Kidney (tissue), 14 donors: Measurements from ENCODE around the gene GINS1. TPM values are rescaled to one million over a fixed set of nuclear protein-coding genes. Genes with fewer than 3 reads are reported as not detected.

ENCODE experiments used
- DNase-seq, 5 donors: peaks; one replicate each; pipeline ENCODE4 v3.0.0-alpha.2; 2013 to 2020
- FAIRE-seq: peaks from 2 replicates; lab custom pipeline; 2012; peaks lifted over from hg19 to GRCh38; lab: Jason Lieb, UNC
- H3K27ac ChIP-seq, 2 donors: one replicate each; pipeline ENCODE4 v1.7.0; 2013; ENCODE audit warnings: low read depth in 2 of 2, low read length in 2 of 2, inconsistent platforms in 1 of 2
- H3K27me3 ChIP-seq: one replicate; pipeline ENCODE4 v1.7.1; 2013; ENCODE audit warnings: low read length, inconsistent platforms; ENCODE audit not compliant: control insufficient read depth, insufficient read depth
- H3K36me3 ChIP-seq, 3 donors: one replicate each; pipeline versions ENCODE4 v1.7.0 to v1.7.1; 2013; ENCODE audit warnings: low read length in 3 of 3, control low read depth in 1 of 3, inconsistent platforms in 1 of 3; ENCODE audit not compliant: insufficient read depth in 3 of 3, control insufficient read depth in 2 of 3
- H3K4me1 ChIP-seq, 3 donors: one replicate each; pipeline versions ENCODE4 v1.7.0 to v1.7.1; 2013; ENCODE audit warnings: low read length in 3 of 3, inconsistent platforms in 1 of 3, low read depth in 1 of 3; ENCODE audit not compliant: control insufficient read depth in 2 of 3, insufficient read depth in 2 of 3
- H3K4me3 ChIP-seq, 3 donors: one replicate each; pipeline versions ENCODE4 v1.7.0 to v1.8.1; 2013; ENCODE audit warnings: low read length in 3 of 3, control low read depth in 1 of 3, inconsistent platforms in 1 of 3
- H3K9ac ChIP-seq, 3 donors: one replicate each; pipeline versions ENCODE4 v1.7.0 to v1.7.1; 2013; ENCODE audit warnings: low read length in 3 of 3, control low read depth in 1 of 3, inconsistent platforms in 1 of 3
- H3K9me3 ChIP-seq, 3 donors: one replicate each; pipeline versions ENCODE4 v1.7.0 to v1.7.1; 2013; ENCODE audit warnings: low read length in 3 of 3, control low read depth in 1 of 3, inconsistent platforms in 1 of 3; ENCODE audit not compliant: control insufficient read depth in 2 of 3, insufficient read depth in 1 of 3
- intact Hi-C: fragments of 100-400 bp; cut with DNase I; formaldehyde crosslinking; loops from one replicate; pipeline ENCODE4 v1.11.1; 2022
- polyA plus RNA-seq: library from polyadenylated mRNA; stranded (reverse); fragments of 350-450 nt; fragmentation: Illumina TruSeq; extraction: RNeasy Lipid Tissue Mini Kit (QIAGEN cat#74804); gene quantifications from one replicate; pipeline ENCODE4 v1.2.3, GENCODE V29; 2014; ENCODE audit warnings: low read depth, low replicate concordance; ENCODE audit not compliant: insufficient read depth
- total RNA-seq: library from RNA; stranded (reverse); fragmentation: NEBNext Ultra II Directional; extraction: Animal tissue kit (Norgen Biotek cat#: 25700); gene quantifications from one replicate; pipeline ENCODE4 v1.2.1, GENCODE V29; 2021
- TF ChIP-seq, protein P1 (sequence below): IDR thresholded peaks from 3 replicates; pipeline ENCODE4 v1.5.1; 2012; ENCODE audit warnings: mild to moderate bottlenecking, moderate library complexity, borderline replicate concordance; ENCODE audit not compliant: insufficient read depth; ENCODE audit errors: extremely low read depth
- donor health status: control.
- donor health status: control.
- donor health status: control.
- donor health status: control.
- donor health status: control.
- donor health status: DM: yes; HTN: yes; CAD: no.
- donor health status: Normal renal cell carcinoma (clear cell type).

GINS1 gene
- total and polyA plus RNA-seq, 2 donors from 2014 or later = 1.1 to 2.4 TPM

DNA sequence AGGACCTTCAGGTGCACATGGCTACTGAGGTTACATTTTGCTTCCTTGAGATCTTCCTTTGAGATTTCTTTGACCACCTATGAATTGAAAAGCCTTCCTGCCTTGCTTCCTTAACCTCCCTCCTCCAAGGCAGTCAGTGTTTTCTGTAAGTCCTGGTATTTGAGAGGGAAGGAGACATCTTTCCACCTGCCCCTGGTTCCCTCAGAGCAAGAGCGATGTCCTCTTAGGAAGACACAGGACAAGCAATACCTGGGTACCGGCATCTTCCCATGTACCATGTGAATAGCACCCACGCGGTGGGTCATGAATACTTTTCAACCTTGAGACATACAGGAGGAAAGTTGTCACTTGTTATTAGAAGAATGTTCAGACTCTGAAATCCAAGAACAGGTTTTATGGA, 37.1 kb downstream of the GINS1 start:
- Histone ChIP-seq H3K4me1 (no peaks in the 10 kb centered on the region), H3K27me3 (no peaks in the 10 kb centered on the region), H3K36me3 (no peaks in the 10 kb centered on the region), H3K9ac (no peak overlapping the region), H3K27ac (no peak overlapping the region), H3K9me3 (no peaks in the 10 kb centered on the region), H3K4me3 (no peak overlapping the region)
- DNase-seq (no peak), FAIRE-seq (no peak)
- TF ChIP-seq, protein P1, sequence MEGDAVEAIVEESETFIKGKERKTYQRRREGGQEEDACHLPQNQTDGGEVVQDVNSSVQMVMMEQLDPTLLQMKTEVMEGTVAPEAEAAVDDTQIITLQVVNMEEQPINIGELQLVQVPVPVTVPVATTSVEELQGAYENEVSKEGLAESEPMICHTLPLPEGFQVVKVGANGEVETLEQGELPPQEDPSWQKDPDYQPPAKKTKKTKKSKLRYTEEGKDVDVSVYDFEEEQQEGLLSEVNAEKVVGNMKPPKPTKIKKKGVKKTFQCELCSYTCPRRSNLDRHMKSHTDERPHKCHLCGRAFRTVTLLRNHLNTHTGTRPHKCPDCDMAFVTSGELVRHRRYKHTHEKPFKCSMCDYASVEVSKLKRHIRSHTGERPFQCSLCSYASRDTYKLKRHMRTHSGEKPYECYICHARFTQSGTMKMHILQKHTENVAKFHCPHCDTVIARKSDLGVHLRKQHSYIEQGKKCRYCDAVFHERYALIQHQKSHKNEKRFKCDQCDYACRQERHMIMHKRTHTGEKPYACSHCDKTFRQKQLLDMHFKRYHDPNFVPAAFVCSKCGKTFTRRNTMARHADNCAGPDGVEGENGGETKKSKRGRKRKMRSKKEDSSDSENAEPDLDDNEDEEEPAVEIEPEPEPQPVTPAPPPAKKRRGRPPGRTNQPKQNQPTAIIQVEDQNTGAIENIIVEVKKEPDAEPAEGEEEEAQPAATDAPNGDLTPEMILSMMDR = no peak
- intact Hi-C loops = no loop called here

DNA sequence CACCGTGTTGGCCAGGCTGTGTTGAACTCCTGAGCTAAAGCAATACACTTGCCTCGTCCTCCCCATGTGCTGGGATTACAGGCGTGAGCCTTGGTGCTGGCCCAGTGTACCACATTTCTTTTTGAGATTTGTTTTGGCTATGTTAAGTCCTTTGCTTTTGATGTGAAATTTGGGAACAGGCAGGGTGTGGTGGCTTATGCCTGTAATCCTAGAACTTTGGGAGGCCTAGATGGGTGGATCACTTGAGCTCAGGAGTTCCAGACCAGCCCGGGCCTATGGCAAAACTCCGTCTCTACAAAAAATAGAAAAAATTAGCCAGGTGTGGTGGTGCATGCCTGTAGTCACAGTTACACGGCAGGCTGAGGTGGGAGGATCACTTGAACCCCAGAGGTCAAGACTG, 40.2 kb downstream of the GINS1 start:
- H3K36me3 ChIP-seq = peaks cover 0 to 8% (median 4%) of the 10 kb centered on the region in 3 donors
- FAIRE-seq = no peak
- TF ChIP-seq, protein P1 = no peak
- no peaks in the 10 kb centered on the region for H3K4me1 ChIP-seq
- no peak overlapping the region for H3K9ac ChIP-seq
- H3K27ac ChIP-seq = no peak overlapping the region
- H3K27me3 ChIP-seq = no peaks in the 10 kb centered on the region
- intact Hi-C loops = no loop called here
- DNase-seq = no peak
- H3K4me3 ChIP-seq = no peak overlapping the region
- H3K9me3 ChIP-seq = no peaks in the 10 kb centered on the region

DNA sequence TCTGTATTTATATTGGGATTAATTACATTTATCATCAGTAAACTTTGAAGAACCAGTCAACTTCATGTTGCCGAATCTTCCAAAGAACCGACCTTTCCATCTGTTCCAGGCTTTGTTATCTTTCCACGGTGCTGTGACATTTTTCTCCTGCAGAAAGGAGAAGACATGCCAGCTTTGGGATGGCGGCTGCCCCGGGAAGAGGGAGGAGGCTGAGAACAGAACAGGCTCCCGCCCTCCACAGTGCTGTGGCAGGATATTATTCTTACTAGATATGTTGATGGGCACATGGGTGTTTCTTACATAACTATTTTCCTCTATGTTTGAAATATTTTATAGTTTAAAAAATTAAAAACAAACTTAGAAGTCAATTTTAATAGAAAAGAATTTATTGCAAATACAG, 44.9 kb downstream of the GINS1 start:
- H3K4me3 ChIP-seq = no peak overlapping the region
- H3K9ac ChIP-seq = no peak overlapping the region
- H3K27ac ChIP-seq = no peak overlapping the region
- no peaks in the 10 kb centered on the region for H3K4me1 ChIP-seq
- no peak for FAIRE-seq
- intact Hi-C loops = no loop called here
- H3K36me3 ChIP-seq = peaks cover 2 to 20% (median 15%) of the 10 kb centered on the region in 3 donors
- TF ChIP-seq, protein P1 = no peak
- DNase-seq = no peak
- no peaks in the 10 kb centered on the region for H3K27me3 ChIP-seq
- no peaks in the 10 kb centered on the region for H3K9me3 ChIP-seq
